ENCODE measurements around the gene ALX3.

DNA sequence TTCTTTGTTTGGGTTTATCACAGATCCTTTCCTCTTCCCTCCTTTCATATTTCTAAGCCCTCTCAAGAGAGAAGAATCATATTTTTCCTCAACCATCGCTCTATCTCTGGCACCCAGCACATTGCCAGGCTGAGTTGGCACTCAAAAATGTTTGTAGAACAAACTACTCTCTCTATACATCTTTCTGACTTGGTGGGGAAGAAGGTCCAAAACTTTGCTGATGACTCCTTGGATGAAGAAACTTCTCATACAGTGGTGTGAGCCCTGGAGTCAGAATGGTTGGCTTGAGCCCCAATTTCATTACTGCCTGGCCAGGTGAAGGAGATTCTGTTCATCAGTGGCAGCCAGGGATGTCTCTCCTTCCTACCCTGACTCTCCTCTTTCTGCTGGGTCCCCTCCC, 11.9 kb downstream of the ALX3 start:
- no peak for TF ChIP-seq ZNF629 (tag by site-specific recombination; IDR thresholded peaks at IDR 0.05)
- no peak for TF ChIP-seq SP2 (tag by site-specific recombination; IDR thresholded peaks at IDR 0.05)
